H1 (cell line): ENCODE data around the gene DISC1. TPM values are rescaled to one million over a fixed set of nuclear protein-coding genes. Genes with fewer than 3 reads are reported as not detected.

Experiments
- CTCF ChIA-PET: fragments of 300-600 bp; sonication (Branson Sonifier 250); formaldehyde crosslinking; loops from one replicate; lab custom pipeline; 2021; ENCODE audit not compliant: partially characterized antibody; lab: Charles Lee
- POLR2A ChIA-PET: fragments of 300-600 bp; sonication (Branson Sonifier 250); formaldehyde crosslinking; loops from one replicate; lab custom pipeline; 2021; ENCODE audit warnings: inconsistent platforms; ENCODE audit not compliant: partially characterized antibody; lab: Charles Lee
- DNase-seq, 2 experiments: peaks; one replicate each; pipeline versions ENCODE4 v3.0.0 to v3.0.0-alpha.2; 2010 to 2022; ENCODE audit warnings: low spot score in 2 of 2, low read depth in 1 of 2, mixed read lengths in 1 of 2
- FAIRE-seq: peaks from 2 replicates; lab custom pipeline; 2011; peaks lifted over from hg19 to GRCh38; lab: Jason Lieb, UNC
- H2AFZ ChIP-seq: 2 replicates; pipeline ENCODE4 v1.8.1; 2012; ENCODE audit warnings: low read length, inconsistent platforms
- H2AK5ac ChIP-seq: 2 replicates; pipeline ENCODE4 v1.6.1; 2013; ENCODE audit warnings: low read depth, low read length
- H2BK120ac ChIP-seq: replicated peaks from 2 replicates; pipeline ENCODE3; 2013; ENCODE audit warnings: low read depth, low read length, inconsistent platforms
- H2BK12ac ChIP-seq: 2 replicates; pipeline ENCODE4 v1.6.1; 2013; ENCODE audit warnings: low read depth, low read length
- H2BK15ac ChIP-seq: 2 replicates; pipeline ENCODE4 v1.6.1; 2013; ENCODE audit warnings: low read length
- H2BK20ac ChIP-seq: 2 replicates; pipeline ENCODE4 v1.6.1; 2013; ENCODE audit warnings: low read length
- H2BK5ac ChIP-seq: 2 replicates; pipeline ENCODE4 v1.6.1; 2013; ENCODE audit warnings: low read depth, low read length
- H3K14ac ChIP-seq: 2 replicates; pipeline ENCODE4 v1.6.1; 2013; ENCODE audit warnings: inconsistent platforms; ENCODE audit not compliant: insufficient read length
- H3K18ac ChIP-seq: 2 replicates; pipeline ENCODE4 v1.6.1; 2013; ENCODE audit warnings: low read length; ENCODE audit errors: extremely low read depth
- H3K23ac ChIP-seq: 2 replicates; pipeline ENCODE4 v1.6.1; 2013; ENCODE audit warnings: inconsistent platforms; ENCODE audit not compliant: insufficient read length
- H3K23me2 ChIP-seq: 2 replicates; pipeline ENCODE4 v1.6.1; 2013; ENCODE audit warnings: low read depth, low read length
- H3K27ac ChIP-seq: 2 replicates; pipeline ENCODE4 v1.6.1; 2011; ENCODE audit warnings: low read depth, low read length, inconsistent platforms
- H3K27me3 ChIP-seq, 4 experiments: replicated peaks in 1 of 4; 1 replicate in 1 of 4; 2 replicates in 3 of 4; pipeline versions ENCODE4 v1.6.1 to v1.8.1; 2011 to 2013; ENCODE audit warnings: low read length in 3 of 4, mild to moderate bottlenecking in 3 of 4, inconsistent platforms in 2 of 4, mixed read lengths in 2 of 4, moderate library complexity in 1 of 4; ENCODE audit not compliant: control insufficient read depth in 3 of 4, insufficient read depth in 3 of 4; ENCODE audit errors: extremely low read depth in 1 of 4
- H3K36me3 ChIP-seq, 4 experiments: 2 replicates each; pipeline versions ENCODE4 v1.6.1 to v1.8.1; 2011 to 2013; ENCODE audit warnings: mild to moderate bottlenecking in 4 of 4, low read length in 3 of 4, moderate library complexity in 2 of 4, control low read depth in 1 of 4, inconsistent platforms in 1 of 4; ENCODE audit not compliant: insufficient read depth in 4 of 4, control insufficient read depth in 2 of 4
- H3K4ac ChIP-seq: replicated peaks from 2 replicates; pipeline ENCODE3; 2013; ENCODE audit warnings: low read length, low read depth, mixed read lengths, inconsistent platforms; ENCODE audit not compliant: insufficient read length
- H3K4me1 ChIP-seq, 4 experiments: replicated peaks in 1 of 4; 1 replicate in 1 of 4; 2 replicates in 3 of 4; pipeline versions ENCODE4 v1.6.1 to v1.8.1; 2011 to 2013; ENCODE audit warnings: low read length in 3 of 4, inconsistent platforms in 2 of 4, mixed read lengths in 1 of 4; ENCODE audit not compliant: insufficient read depth in 4 of 4, control insufficient read depth in 3 of 4
- H3K4me2 ChIP-seq, 2 experiments: 2 replicates each; pipeline versions ENCODE4 v1.6.1 to v1.8.1; 2011 to 2013; ENCODE audit warnings: low read depth in 2 of 2, low read length in 2 of 2, control low read depth in 1 of 2, inconsistent platforms in 1 of 2, mild to moderate bottlenecking in 1 of 2; ENCODE audit not compliant: insufficient read depth in 1 of 2
- H3K4me3 ChIP-seq, 4 experiments: fragments of 200-600, 300-600 bp in 1 of 4; sonication (generic), shearing (Covaris generic), sonication (Bioruptor Twin) in 1 of 4; 2 replicates each; pipeline versions ENCODE4 v1.5.1 to v1.8.1; 2011 to 2016; ENCODE audit warnings: low read length in 4 of 4, low read depth in 3 of 4, control low read depth in 2 of 4, inconsistent platforms in 2 of 4, mild to moderate bottlenecking in 2 of 4, mixed read lengths in 1 of 4, moderate library complexity in 1 of 4; ENCODE audit not compliant: insufficient read depth in 2 of 4; ENCODE audit errors: extremely low read depth in 1 of 4
- H3K56ac ChIP-seq: replicated peaks from 2 replicates; pipeline ENCODE3; 2013; ENCODE audit warnings: low read depth, mild to moderate bottlenecking, mixed read lengths, low read length, inconsistent platforms; ENCODE audit not compliant: insufficient read length
- H3K79me1 ChIP-seq: 2 replicates; pipeline ENCODE4 v1.6.1; 2013; ENCODE audit warnings: low read depth, low read length, control low read depth
- H3K79me2 ChIP-seq, 2 experiments: 2 replicates each; pipeline versions ENCODE4 v1.6.1 to v1.8.1; 2012 to 2013; ENCODE audit warnings: low read length in 2 of 2, mild to moderate bottlenecking in 2 of 2, inconsistent platforms in 1 of 2; ENCODE audit not compliant: insufficient read depth in 2 of 2, control insufficient read depth in 1 of 2
- H3K9ac ChIP-seq, 4 experiments: replicated peaks in 1 of 4; 1 replicate in 1 of 4; 2 replicates in 3 of 4; pipeline versions ENCODE4 v1.6.1 to v1.8.1; 2011 to 2013; ENCODE audit warnings: low read depth in 3 of 4, low read length in 3 of 4, control low read depth in 2 of 4, mild to moderate bottlenecking in 2 of 4, moderate library complexity in 2 of 4, inconsistent platforms in 1 of 4; ENCODE audit errors: extremely low read depth in 1 of 4
- H3K9me3 ChIP-seq, 2 experiments: 2 replicates each; pipeline versions ENCODE4 v1.6.1 to v1.8.1; 2012 to 2013; ENCODE audit warnings: mild to moderate bottlenecking in 2 of 2, moderate library complexity in 2 of 2, control low read depth in 1 of 2, inconsistent platforms in 1 of 2, low read depth in 1 of 2, low read length in 1 of 2, mixed read lengths in 1 of 2; ENCODE audit not compliant: insufficient read depth in 2 of 2
- H4K20me1 ChIP-seq, 2 experiments: replicated peaks in 1 of 2; 2 replicates each; pipeline versions ENCODE3 to v1.8.1; 2011 to 2013; ENCODE audit warnings: inconsistent platforms in 2 of 2, low read length in 2 of 2, mild to moderate bottlenecking in 1 of 2; ENCODE audit not compliant: insufficient read depth in 2 of 2, control insufficient read depth in 1 of 2
- H4K5ac ChIP-seq: 2 replicates; pipeline ENCODE4 v1.6.1; 2013; ENCODE audit warnings: low read length, low read depth, mixed read lengths, inconsistent platforms; ENCODE audit not compliant: insufficient read length
- H4K8ac ChIP-seq: 2 replicates; pipeline ENCODE4 v1.8.0; 2013; ENCODE audit warnings: mild to moderate bottlenecking, moderate library complexity, low read length, inconsistent platforms; ENCODE audit not compliant: insufficient read depth; ENCODE audit errors: extremely low read depth
- H4K91ac ChIP-seq: replicated peaks from 2 replicates; pipeline ENCODE3; 2013; ENCODE audit warnings: low read length, mixed read lengths, inconsistent platforms; ENCODE audit not compliant: insufficient read length
- BCL11A ChIP-seq, 2 experiments: IDR thresholded peaks; one replicate each; pipeline ENCODE4 v1.6.1; 2011; ENCODE audit warnings: low read depth in 2 of 2, low read length in 2 of 2, mild to moderate bottlenecking in 2 of 2
- EZH2 ChIP-seq: fragments of 200-600 bp; sonication (generic); IDR thresholded peaks from 2 replicates; pipeline ENCODE4 v1.7.1; 2012; ENCODE audit warnings: low read depth, mild to moderate bottlenecking, moderate library complexity, low read length, inconsistent platforms; ENCODE audit not compliant: severe bottlenecking
- KDM4A ChIP-seq: IDR thresholded peaks from one replicate; pipeline ENCODE4 v1.7.1; 2012; ENCODE audit warnings: low read depth, mild to moderate bottlenecking, moderate library complexity, low read length, inconsistent platforms; ENCODE audit not compliant: severe bottlenecking
- RNF2 ChIP-seq: fragments of 200-900, 300-1000 bp; sonication (generic); IDR thresholded peaks from 2 replicates; pipeline ENCODE4 v1.7.1; 2016; ENCODE audit warnings: borderline replicate concordance, low read depth, mild to moderate bottlenecking, antibody characterized with exemption, low read length; ENCODE audit not compliant: poor library complexity, severe bottlenecking; ENCODE audit errors: missing control alignments
- SAP30 ChIP-seq: fragments of 300-600 bp; sonication (generic); IDR thresholded peaks from 2 replicates; pipeline ENCODE4 v1.7.1; 2012; ENCODE audit warnings: low read length, moderate library complexity, mild to moderate bottlenecking, inconsistent platforms; ENCODE audit not compliant: insufficient read depth, insufficient replicate concordance
- WGBS, 2 experiments: shearing (Covaris generic) in 1 of 2; methylation state at CpG; one replicate each; pipeline versions ENCODE4 v1.1.6 to v1.1.7; 2013 to 2015; ENCODE audit warnings: low lambda C conversion rate in 2 of 2, mixed read lengths in 2 of 2, inconsistent platforms in 1 of 2, low coverage in 1 of 2, missing lambda C conversion rate in 1 of 2; ENCODE audit not compliant: insufficient replicate concordance in 2 of 2, insufficient coverage in 1 of 2, insufficient read length in 1 of 2; ENCODE audit errors: extremely low coverage in 1 of 2, missing lambda C conversion rate in 1 of 2; 5-methylcytosine and 5-hydroxymethylcytosine counted together
- polyA plus RNA-seq, 7 experiments: library from polyadenylated mRNA; depleted of rRNA in 3 of 7; stranded (reverse) in 5 of 7; unstranded in 2 of 7; fragments of >200 nt in 5 of 7; fragments of 200-250 nt in 2 of 7; gene quantifications; 1 replicate in 5 of 7; 2 replicates in 1 of 7; 4 replicates in 1 of 7; pipeline versions ENCODE4 v1.2.1 to v1.2.3, GENCODE V29; 2011 to 2013; ENCODE audit warnings: missing spikeins in 2 of 7, mixed read lengths in 2 of 7
- total RNA-seq: library from RNA; stranded (reverse); fragmentation: NEBNext Ultra II Directional; extraction: Animal tissue kit (Norgen Biotek cat#: 25700); gene quantifications from 2 replicates; pipeline ENCODE4 v1.2.1, GENCODE V29; 2021
- TF ChIP-seq, protein P1 (sequence below): IDR thresholded peaks from 2 replicates; pipeline ENCODE4 v1.6.1; 2011; ENCODE audit warnings: low read length, improper control_type of control experiment

The DISC1 gene
- total and polyA plus RNA-seq, 2 of the 8 experiments (the other 6 are each of a cell fraction or from before 2014, with no cell fraction given) = 1.1 to 3.5 TPM

DNA sequence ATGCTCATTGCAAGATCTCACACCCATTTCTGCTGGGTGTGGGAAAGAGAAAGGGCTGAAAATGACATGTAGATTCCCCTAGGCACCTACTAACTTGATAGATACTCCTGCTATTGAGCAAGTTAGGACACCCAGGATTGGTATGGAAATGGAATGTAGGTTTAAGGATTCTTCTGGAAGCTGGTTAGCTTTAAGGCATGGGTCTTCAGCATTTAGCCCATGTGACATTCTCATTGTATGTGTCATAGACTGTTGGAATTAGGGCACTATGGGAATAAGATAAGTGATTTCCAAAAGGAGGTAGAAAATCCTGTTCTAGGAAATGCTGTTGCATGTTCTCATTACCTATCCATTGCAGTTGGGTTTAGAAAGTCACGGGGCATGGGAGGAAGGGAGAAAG, 76.2 kb downstream of the DISC1 start:
- FAIRE-seq (no peak), DNase-seq (no peak)
- Histone ChIP-seq H2BK12ac (no peak overlapping the region), H2BK20ac (no peak overlapping the region), H3K4me1 (no peaks in the 10 kb centered on the region), H3K9me3 (no peaks in the 10 kb centered on the region), H2AK5ac (no peak overlapping the region), H3K27ac (no peak overlapping the region), H3K4me3 (no peak overlapping the region), H3K23ac (no peak overlapping the region), H4K8ac (no peak overlapping the region), H3K79me1 (no peaks in the 10 kb centered on the region), H4K91ac (no peak overlapping the region), H3K27me3 (no peaks in the 10 kb centered on the region), H2AFZ (no peak overlapping the region), H3K9ac (no peak overlapping the region), H2BK15ac (no peak overlapping the region), H3K36me3 (no peaks in the 10 kb centered on the region), H3K4me2 (no peak overlapping the region), H4K20me1 (no peaks in the 10 kb centered on the region), H3K79me2 (no peaks in the 10 kb centered on the region), H3K23me2 (no peaks in the 10 kb centered on the region), H3K14ac (no peak overlapping the region), H4K5ac (no peak overlapping the region), H2BK120ac (no peak overlapping the region), H3K56ac (no peak overlapping the region), H2BK5ac (no peak overlapping the region), H3K18ac (no peak overlapping the region), H3K4ac (no peak overlapping the region)
- TF ChIP-seq RNF2 = no peak
- TF ChIP-seq KDM4A = no peak
- no peak for TF ChIP-seq SAP30
- TF ChIP-seq, protein P1, sequence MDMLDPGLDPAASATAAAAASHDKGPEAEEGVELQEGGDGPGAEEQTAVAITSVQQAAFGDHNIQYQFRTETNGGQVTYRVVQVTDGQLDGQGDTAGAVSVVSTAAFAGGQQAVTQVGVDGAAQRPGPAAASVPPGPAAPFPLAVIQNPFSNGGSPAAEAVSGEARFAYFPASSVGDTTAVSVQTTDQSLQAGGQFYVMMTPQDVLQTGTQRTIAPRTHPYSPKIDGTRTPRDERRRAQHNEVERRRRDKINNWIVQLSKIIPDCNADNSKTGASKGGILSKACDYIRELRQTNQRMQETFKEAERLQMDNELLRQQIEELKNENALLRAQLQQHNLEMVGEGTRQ = no peak
- no peak for TF ChIP-seq BCL11A (IDR thresholded peaks at IDR 0.05; ENCODE audit: low read depth in 2 of 2, low read length in 2 of 2)
- TF ChIP-seq EZH2 = no peak
- ChIA-PET CTCF (interaction anchor here (3.3 kb wide), 1 partner anchor 10 kb away, joined by 18 read pairs; no protein-coding TSS in a partner anchor), POLR2A (no interaction called here)
- 88% methylated on average over 1 of the region's 1 CpG; no CpG with 5 or more reads in 1 of the 2 experiments for WGBS, 2 experiments
